Activated CD4-positive, alpha-beta memory T cell treated with anti-CD3 and anti-CD28 coated beads for 36 hours (primary cell): ENCODE results near the gene DPCD. TPM values are rescaled to one million over a fixed set of nuclear protein-coding genes. Genes with fewer than 3 reads are reported as not detected.

Experiments used
- CTCF ChIA-PET: fragments of 350-600 bp; sonication (Branson Sonifier 250); formaldehyde crosslinking; loops from one replicate; lab custom pipeline; 2021; ENCODE audit warnings: antibody characterized with exemption, inconsistent platforms; lab: Charles Lee
- POLR2A ChIA-PET: fragments of 350-600 bp; sonication (Branson Sonifier 250); formaldehyde crosslinking; loops from one replicate; lab custom pipeline; 2021; ENCODE audit warnings: antibody characterized with exemption; lab: Charles Lee
- DNase-seq: peaks from one replicate; pipeline ENCODE4 v3.0.0-alpha.2; 2020
- H3K27ac Mint-ChIP-seq: one replicate; pipeline ENCODE4 v1.8.0; 2021; ENCODE audit warnings: mixed read lengths
- H3K27me3 Mint-ChIP-seq: one replicate; pipeline ENCODE4 v1.8.0; 2021; ENCODE audit warnings: mixed read lengths
- H3K36me3 Mint-ChIP-seq: one replicate; pipeline ENCODE4 v1.8.0; 2021; ENCODE audit warnings: mixed read lengths
- H3K4me1 Mint-ChIP-seq: one replicate; pipeline ENCODE4 v1.8.0; 2021; ENCODE audit warnings: low read depth, mixed read lengths
- H3K4me3 Mint-ChIP-seq: one replicate; pipeline ENCODE4 v1.8.0; 2021; ENCODE audit warnings: mild to moderate bottlenecking, mixed read lengths
- H3K9me3 Mint-ChIP-seq: one replicate; pipeline ENCODE4 v1.8.0; 2021; ENCODE audit warnings: mixed read lengths
- intact Hi-C: fragments of 100-400 bp; cut with micrococcal nuclease; formaldehyde crosslinking; loops from one replicate; pipeline ENCODE4 v1.15.1; 2023
- microRNA-seq: library from miRNA; unstranded; fragments of <30 nt; microRNA quantifications from one replicate; pipeline ENCODE4 v1.2.0, GENCODE V29; 2022; ENCODE audit warnings: borderline number of aligned reads, borderline microRNAs expressed, borderline replicate concordance
- total RNA-seq, 2 experiments: library from RNA; stranded (reverse); gene quantifications; one replicate each; pipeline ENCODE4 v1.2.3, GENCODE V29; 2021

DPCD gene
- total RNA-seq, 2 experiments from 2014 or later: 13.9 to 14.4 TPM

GRCh38 chr10:101656890-101657289, 68.8 kb downstream of the DPCD start:
- no peak for DNase-seq
- no peak overlapping the region for H3K4me3 Mint-ChIP-seq
- no peaks in the 10 kb centered on the region for H3K9me3 Mint-ChIP-seq
- intact Hi-C loops: no loop called here
- CTCF ChIA-PET: interaction anchor here (1.5 kb wide), 1 partner anchor 54 kb away, joined by 5 read pairs; no protein-coding TSS in a partner anchor
- H3K4me1 Mint-ChIP-seq: no peaks in the 10 kb centered on the region
- POLR2A ChIA-PET: no interaction called here
- no peak overlapping the region for H3K27ac Mint-ChIP-seq
- H3K36me3 Mint-ChIP-seq: peaks cover 8% of the 10 kb centered on the region
- H3K27me3 Mint-ChIP-seq: no peaks in the 10 kb centered on the region

DNA sequence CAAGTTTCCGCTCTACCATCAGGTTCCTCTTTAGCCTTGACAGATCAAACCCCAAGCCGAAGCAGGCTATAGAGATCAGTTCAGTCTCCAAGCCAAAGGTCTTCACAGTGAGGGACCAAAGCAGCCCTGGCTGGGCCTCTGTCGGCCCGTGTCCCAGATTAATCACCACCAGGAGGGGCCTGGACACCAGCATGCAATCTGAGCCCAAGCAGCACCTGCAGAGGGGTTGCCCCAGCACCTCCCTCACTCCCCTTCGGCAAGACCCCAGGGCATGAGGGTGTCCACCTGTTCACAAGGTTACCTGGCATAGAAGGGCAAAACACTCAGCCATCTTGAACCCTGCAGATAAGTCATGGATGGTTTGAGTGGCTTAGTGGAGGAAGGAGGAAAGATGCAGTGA, 70.9 kb downstream of the DPCD start:
- ChIA-PET CTCF (no interaction called here), POLR2A (no interaction called here)
- DNase-seq: no peak
- Mint-ChIP-seq H3K27me3 (no peaks in the 10 kb centered on the region), H3K4me3 (no peak overlapping the region), H3K9me3 (no peaks in the 10 kb centered on the region), H3K27ac (no peak overlapping the region), H3K36me3 (peaks cover 15% of the 10 kb centered on the region), H3K4me1 (no peaks in the 10 kb centered on the region)
- intact Hi-C loops: no loop called here

Small RNA genes within 50 kb of the gene (microRNA-seq; reads per million reads assigned to microRNA genes)
- gene MIR3158-1: not detected
- gene MIR3158-2: not detected

Other genes with a start within 250 kb of the DPCD start
- gene BTRC, start 234.2 kb upstream of the DPCD start, total RNA-seq: 10 to 100 TPM; 18.2 to 18.6 TPM
- 10 to 100 TPM; 29.4 to 30.8 TPM for gene POLL, start 64 bp upstream of the DPCD start, total RNA-seq
- 10 to 100 TPM; 36.3 to 37.1 TPM for gene FBXW4, start 106.8 kb downstream of the DPCD start, total RNA-seq
- gene FGF8, start 187.8 kb downstream of the DPCD start, total RNA-seq: not detected
- 100 to 1,000 TPM; 168 to 172 TPM for gene NPM3, start 195.1 kb downstream of the DPCD start, total RNA-seq
- gene OGA, start 230.1 kb downstream of the DPCD start, total RNA-seq: 100 to 1,000 TPM in 1 of 2 experiments, 10 to 100 TPM in 1; 93.2 to 105 TPM